ENCODE results near the gene CCND2. TPM values are rescaled to one million over a fixed set of nuclear protein-coding genes. Genes with fewer than 3 reads are reported as not detected.

Gene CCND2
- total RNA-seq, 1 donor from 2014 or later = 283 TPM

DNA sequence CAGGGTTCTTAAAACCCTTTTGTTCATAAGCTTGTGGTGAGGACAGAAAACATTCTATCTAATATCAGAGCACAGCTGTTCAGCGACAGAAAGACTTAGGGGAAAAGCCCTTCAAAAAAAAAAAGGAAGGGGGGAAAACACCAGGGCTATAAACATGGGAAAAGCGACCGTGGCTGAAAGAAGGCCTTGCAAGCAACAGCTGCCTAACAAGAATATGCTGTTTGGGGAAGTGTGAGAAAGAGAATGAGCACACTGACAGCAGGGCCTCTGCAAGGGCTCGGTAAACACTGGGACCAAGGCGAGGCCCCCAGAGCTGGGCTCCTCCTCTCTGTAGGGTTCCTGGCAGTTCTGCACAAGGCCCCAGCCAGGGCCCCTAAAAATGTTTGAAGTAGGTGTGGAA, 27.4 kb upstream of the CCND2 start:
- no peaks in the 10 kb centered on the region for H3K4me1 ChIP-seq
- H3K9me3 ChIP-seq (replicated peaks) = no peaks in the 10 kb centered on the region
- peaks cover 7% of the 10 kb centered on the region for H3K27me3 ChIP-seq (ENCODE audit: low read depth)
- intact Hi-C loops (cut with micrococcal nuclease) = no loop called here
- TF ChIP-seq, protein P1, sequence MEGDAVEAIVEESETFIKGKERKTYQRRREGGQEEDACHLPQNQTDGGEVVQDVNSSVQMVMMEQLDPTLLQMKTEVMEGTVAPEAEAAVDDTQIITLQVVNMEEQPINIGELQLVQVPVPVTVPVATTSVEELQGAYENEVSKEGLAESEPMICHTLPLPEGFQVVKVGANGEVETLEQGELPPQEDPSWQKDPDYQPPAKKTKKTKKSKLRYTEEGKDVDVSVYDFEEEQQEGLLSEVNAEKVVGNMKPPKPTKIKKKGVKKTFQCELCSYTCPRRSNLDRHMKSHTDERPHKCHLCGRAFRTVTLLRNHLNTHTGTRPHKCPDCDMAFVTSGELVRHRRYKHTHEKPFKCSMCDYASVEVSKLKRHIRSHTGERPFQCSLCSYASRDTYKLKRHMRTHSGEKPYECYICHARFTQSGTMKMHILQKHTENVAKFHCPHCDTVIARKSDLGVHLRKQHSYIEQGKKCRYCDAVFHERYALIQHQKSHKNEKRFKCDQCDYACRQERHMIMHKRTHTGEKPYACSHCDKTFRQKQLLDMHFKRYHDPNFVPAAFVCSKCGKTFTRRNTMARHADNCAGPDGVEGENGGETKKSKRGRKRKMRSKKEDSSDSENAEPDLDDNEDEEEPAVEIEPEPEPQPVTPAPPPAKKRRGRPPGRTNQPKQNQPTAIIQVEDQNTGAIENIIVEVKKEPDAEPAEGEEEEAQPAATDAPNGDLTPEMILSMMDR (IDR thresholded peaks at IDR 0.05; ENCODE audit: borderline replicate concordance) = no peak
- DNase-seq = no peak
- no peaks in the 10 kb centered on the region for H3K36me3 ChIP-seq
- no peak overlapping the region for H3K4me3 ChIP-seq
- H3K27ac ChIP-seq (replicated peaks) = no peak overlapping the region

DNA sequence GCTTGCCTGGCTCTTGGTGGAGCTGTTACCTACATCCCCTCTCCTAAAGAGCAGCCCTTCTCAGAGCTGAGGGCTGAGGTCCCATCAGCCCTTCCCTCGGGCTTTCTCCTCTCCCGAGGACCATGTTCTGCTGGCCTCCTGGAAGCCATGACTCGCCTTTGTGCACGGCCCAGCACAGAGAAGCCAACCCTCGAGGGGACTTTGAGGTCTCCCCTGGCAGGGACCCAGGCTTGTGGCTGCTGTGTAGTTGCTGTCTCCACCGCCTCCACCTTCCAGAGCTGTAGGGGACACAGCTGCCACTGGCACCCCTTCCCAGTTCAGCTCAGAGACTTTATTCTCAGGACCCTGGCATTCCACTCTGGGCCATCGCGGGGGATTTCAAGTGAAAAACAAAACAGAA, 22.9 kb upstream of the CCND2 start:
- Histone ChIP-seq H3K27me3 (ENCODE audit: low read depth) (no peaks in the 10 kb centered on the region), H3K36me3 (no peaks in the 10 kb centered on the region), H3K4me1 (peaks cover 17% of the 10 kb centered on the region), H3K9me3 (replicated peaks) (no peaks in the 10 kb centered on the region), H3K4me3 (no peak overlapping the region), H3K27ac (replicated peaks) (no peak overlapping the region)
- TF ChIP-seq, protein P1 (IDR thresholded peaks at IDR 0.05; ENCODE audit: borderline replicate concordance) = no peak
- intact Hi-C loops (cut with micrococcal nuclease) = no loop called here
- DNase-seq = no peak

DNA sequence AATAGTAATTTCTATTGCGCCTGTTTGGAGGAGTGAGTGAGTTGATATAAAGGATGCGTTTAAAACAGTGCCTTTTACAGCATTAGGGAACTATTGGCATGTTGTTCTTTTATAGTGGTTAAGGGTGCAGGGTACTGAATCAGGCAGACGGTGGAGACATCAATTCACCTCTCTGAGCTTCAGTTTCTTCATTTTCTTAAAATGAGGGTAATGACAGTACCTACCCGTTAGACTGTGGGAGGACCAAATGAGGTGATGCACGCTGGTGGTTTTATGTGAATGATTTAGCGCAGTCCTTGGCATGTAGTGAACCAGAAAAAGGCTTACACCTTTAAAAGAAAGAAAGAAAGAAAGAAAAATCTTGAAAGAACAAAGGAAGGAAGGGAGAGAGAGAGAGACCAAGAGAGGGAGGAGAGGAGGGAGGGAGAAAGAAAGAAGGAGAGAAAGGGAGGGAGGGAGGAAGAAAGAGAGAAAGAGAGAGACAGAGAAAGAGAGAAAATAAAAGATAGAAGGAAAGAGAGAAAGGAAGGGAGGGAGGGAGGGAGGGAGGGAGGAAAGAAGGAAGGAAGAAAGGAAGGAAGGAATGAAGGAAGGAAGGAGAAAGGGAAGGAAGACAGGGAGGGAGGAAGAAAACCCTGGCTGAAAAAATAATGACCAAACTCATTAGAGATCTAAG, 22.2 kb upstream of the CCND2 start:
- H3K27me3 ChIP-seq (ENCODE audit: low read depth) = no peaks in the 10 kb centered on the region
- no peaks in the 10 kb centered on the region for H3K36me3 ChIP-seq
- DNase-seq = no peak
- H3K27ac ChIP-seq (replicated peaks) = no peak overlapping the region
- peaks cover 17% of the 10 kb centered on the region for H3K4me1 ChIP-seq
- intact Hi-C loops (cut with micrococcal nuclease) = no loop called here
- no peaks in the 10 kb centered on the region for H3K9me3 ChIP-seq (replicated peaks)
- no peak overlapping the region for H3K4me3 ChIP-seq
- TF ChIP-seq, protein P1 (IDR thresholded peaks at IDR 0.05; ENCODE audit: borderline replicate concordance) = no peak

DNA sequence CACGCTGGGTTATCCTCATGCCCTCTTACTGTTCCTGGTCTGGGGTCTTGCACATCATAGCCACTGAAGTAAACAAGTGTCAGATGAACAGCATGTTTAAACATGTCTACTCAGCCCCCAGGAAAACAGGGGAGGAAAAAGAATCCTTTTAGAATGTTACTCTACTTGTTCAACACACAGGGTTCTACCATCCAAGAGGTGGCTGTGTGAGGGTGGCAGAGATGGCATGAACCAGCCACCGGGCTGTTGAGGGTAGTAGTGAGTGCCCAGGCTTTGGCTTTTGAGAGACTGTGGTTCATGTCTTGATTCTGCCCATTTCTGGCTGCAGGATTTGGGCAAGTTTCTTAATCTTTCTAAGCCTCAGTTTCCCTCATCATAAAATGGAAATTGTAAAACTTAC, 21.6 kb upstream of the CCND2 start:
- H3K27ac ChIP-seq (replicated peaks) = peak overlapping the region; percentile 59

DNA sequence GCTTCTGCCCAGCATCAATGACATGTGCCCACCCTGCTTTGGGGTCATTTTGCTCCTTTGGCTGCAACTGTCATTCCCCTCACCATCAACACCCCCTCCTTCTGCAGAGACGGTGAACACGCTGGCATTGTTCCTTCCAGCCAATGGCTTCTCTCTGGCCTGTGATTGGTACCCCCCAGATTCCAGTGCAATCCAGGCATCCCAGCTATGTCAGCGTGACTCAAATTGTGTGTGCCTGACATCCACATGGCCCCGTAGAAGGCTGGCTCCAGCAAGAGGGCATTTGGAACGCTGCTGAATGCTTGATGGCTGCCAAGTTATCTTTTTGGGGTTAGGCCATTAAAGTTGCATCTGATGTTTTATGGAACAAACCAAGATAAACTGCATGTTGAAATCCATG, 21.0 kb upstream of the CCND2 start:
- no peaks in the 10 kb centered on the region for H3K36me3 ChIP-seq
- peaks cover 1% of the 10 kb centered on the region for H3K9me3 ChIP-seq (replicated peaks)
- intact Hi-C loops (cut with micrococcal nuclease) = no loop called here
- peak overlapping the region; percentile 59 for H3K27ac ChIP-seq (replicated peaks)
- peak; percentile 48 for DNase-seq
- H3K4me1 ChIP-seq = peaks cover 17% of the 10 kb centered on the region
- no peaks in the 10 kb centered on the region for H3K27me3 ChIP-seq (ENCODE audit: low read depth)
- H3K4me3 ChIP-seq = peak overlapping the region; percentile 29
- TF ChIP-seq, protein P1 (IDR thresholded peaks at IDR 0.05; ENCODE audit: borderline replicate concordance) = no peak

More for the DNA sequence above, 21.6 kb upstream of the CCND2 start:
- Histone ChIP-seq H3K27me3 (ENCODE audit: low read depth) (no peaks in the 10 kb centered on the region), H3K4me1 (peaks cover 17% of the 10 kb centered on the region), H3K4me3 (no peak overlapping the region), H3K36me3 (no peaks in the 10 kb centered on the region), H3K9me3 (replicated peaks) (no peaks in the 10 kb centered on the region)
- no peak for DNase-seq
- intact Hi-C loops (cut with micrococcal nuclease) = no loop called here
- TF ChIP-seq, protein P1 (IDR thresholded peaks at IDR 0.05; ENCODE audit: borderline replicate concordance) = no peak

Data from left ventricle myocardium inferior (tissue), 1 donor.